ENCODE data around the gene BNC2.
"Not testable (repeated sequence)": the region's sequence is repeated elsewhere in the genome, so short reads cannot be mapped to it uniquely, and the experiment has no call there.

The BNC2 gene

DNA sequence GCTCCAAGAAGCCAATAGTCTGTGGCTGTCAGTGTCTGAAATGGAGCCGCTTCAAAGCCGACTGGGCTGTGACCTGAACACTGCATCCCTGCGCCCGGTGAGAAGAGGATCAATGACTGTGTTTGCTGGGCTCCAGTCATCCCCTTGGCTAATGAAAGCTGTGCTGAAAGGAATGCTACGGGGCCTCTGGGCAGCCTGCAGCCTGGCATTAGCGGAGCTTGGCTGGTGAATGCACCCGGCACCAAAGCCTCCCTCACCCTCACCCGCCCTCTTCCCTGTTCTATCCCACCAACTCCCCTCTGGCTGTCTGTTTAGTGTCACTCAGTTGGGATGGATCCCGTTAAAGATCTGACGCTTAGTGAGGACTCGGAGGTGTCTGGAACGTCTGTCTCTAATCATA is 355.3 kb downstream of the BNC2 start:
- no peak for DNase-seq (ENCODE audit: low read depth in 4 of 4, low spot score in 1 of 4)

DNA sequence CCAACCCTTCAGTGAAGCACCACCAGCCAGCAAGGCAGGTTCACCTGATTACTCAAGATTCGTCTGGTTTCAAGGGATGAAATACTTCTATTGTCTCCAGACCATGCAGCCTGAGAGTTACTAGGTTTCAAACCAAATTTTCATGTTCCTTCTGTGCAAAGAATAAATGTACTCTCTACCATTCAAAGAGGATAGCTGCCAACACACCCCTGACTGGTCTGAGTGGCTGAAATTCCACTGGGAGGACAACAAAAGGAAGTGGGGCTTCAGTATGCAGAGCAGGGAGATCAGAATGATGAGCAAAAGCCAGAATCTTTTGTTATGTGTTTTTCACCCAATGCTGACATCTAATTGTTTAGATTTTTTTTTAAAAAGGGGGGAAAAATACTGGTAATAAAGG is 356.3 kb downstream of the BNC2 start:
- DNase-seq (ENCODE audit: low read depth in 4 of 4, low spot score in 1 of 4): no peak

DNA sequence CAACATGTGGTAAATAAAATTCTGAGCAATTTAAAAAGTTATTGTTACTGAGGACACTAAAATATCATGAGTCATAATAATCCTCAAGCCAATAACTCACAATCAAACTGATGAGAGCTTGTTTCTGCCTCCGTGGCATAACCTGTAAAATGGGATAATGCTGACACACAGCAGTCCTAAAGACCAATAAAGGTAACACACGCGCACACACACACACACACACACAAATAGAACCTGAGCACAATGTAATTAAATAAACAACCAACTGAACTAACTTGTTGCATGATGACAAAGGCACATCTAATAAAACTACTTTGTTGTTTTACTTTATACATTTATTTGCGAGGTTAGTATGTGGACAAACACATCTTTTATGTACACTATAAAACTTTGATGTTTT is 358.2 kb downstream of the BNC2 start:
- no peak for DNase-seq (ENCODE audit: low read depth in 4 of 4, low spot score in 1 of 4)

DNA sequence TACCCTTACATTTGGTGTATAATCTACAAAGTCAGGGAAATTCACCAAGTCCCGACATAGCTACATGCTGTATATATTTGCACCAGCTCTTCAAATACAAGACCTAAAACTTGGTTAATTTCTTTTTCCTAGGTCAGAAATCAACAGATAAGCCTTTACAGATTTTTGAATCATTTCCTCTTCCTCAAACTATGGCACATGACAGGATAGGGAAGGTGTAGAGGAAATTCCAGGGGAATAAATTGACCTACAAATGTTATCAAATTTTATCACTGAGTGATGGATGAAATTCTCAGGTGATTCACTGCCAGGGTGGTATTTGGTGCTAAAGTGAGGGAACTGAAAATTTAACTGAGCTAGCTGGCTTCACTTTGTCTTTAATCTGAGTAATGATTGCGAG is 360.0 kb downstream of the BNC2 start:
- DNase-seq (ENCODE audit: low read depth in 4 of 4, low spot score in 1 of 4): no peak

DNA sequence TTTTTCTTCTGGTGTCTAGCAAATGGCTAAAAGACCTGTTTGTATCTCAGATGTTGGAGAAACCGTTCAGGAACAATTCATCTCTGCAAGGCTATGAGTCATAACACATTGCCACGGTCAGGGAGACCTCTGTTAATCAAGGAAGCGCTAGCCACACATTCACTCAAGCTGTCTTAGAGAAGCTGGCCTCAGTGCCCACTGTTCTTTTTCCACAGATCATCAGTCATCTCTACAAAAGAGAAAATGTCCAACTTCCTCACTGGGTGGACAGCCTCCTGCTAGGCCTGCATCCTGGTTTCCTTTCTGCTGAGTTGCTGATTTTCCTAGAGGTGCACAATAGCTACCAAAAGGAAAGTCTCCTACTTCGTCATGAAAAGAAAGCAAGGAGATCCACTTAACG is 360.5 kb downstream of the BNC2 start:
- DNase-seq (ENCODE audit: low read depth in 4 of 4, low spot score in 1 of 4): no peak

DNA sequence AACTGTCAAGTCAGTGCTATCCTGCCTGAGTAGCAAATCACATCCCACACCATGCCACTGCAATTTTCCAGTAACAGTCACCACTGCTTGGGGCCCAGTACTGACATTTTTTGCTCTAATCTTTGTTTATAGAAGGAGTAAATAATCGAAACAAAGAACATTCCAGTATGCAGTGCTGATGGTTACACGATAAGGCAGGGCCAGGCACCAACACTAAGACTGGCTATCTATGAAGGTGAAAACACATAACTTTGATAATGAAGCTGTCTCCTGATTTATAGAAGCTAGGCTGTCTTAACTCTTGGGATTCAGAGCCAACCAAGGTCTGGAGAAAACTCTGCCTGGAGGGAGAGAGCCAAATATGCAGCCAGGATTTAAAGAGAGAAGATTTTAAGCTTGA is 365.3 kb downstream of the BNC2 start:
- DNase-seq (ENCODE audit: low read depth in 4 of 4, low spot score in 1 of 4): no peak

DNA sequence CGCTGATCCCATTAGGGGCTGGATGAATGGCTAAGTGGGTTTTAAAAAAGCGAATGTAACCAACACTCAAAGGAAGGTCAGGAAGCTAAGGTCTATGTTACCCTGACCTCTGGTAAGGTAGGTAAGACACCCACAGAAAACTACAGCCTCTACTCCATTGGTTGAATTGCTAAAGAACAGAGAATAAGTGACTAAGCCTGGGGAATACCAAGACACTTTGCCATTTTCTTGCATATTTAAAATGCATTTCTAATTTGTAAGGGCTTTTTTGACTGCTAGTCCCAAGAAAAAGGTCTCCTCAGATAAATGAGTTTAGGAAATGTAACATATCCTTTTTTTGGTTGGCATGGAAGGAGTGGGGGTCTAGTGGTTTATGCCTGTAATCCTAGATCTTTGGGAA is 368.7 kb downstream of the BNC2 start:
- DNase-seq (ENCODE audit: low read depth in 4 of 4, low spot score in 1 of 4): no peak

DNA sequence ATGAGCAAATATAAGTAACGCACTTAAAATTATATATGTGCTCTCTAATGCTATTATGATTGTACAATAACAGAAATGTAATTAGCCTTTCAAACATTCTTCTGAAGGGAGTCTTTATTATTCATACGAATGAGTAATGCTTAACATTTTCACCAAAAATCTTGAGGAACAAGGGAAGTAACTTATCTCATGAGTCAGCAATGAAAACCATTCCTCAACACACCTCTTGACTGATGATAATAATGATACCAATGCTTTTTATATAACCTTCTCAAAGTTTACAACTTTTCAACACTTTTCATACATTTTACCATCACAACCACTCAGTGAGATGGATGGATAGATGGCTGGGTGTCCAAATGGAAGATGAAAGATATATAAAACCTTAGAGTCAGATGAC is 369.3 kb downstream of the BNC2 start:
- no peak for DNase-seq (ENCODE audit: low read depth in 4 of 4, low spot score in 1 of 4)

DNA sequence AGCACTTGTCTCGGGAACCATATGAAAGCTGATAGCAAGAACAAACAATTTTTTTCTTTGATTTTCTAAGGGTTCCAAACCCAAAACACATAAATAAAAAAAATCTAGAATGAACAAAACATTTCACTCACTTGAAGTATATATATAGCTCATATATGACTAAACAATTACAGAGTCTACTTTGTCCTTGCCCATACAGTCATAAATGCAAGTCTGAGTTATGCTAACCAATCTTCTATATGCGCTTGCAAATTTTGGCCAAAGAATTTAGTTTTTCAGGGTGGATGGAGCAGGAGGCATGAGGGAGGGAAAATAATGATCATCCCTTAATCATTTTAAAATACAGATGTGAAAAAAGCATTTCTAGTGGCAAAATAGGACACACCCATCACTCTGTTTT is 370.1 kb downstream of the BNC2 start:
- no peak for DNase-seq (ENCODE audit: low read depth in 4 of 4, low spot score in 1 of 4)

DNA sequence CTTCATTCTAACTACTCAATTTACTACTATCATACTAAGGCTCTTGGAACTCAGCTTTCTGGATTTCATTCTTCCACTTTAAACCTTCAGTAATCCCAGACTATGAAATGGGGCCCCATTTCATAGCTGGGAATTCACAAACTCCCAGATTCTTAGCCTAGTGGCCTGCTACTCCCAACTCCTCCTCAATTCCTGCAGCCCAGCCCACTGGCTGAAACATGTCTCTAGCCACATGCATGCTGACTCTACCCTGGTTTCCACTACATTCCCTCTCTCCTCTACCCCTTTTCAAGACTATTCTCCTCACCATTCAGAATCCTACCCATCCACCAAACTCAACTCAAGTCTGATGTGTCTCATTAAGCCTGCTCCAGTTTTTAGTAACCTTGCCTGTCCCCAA is 370.6 kb downstream of the BNC2 start:
- DNase-seq (ENCODE audit: low read depth in 4 of 4, low spot score in 1 of 4): no peak

DNA sequence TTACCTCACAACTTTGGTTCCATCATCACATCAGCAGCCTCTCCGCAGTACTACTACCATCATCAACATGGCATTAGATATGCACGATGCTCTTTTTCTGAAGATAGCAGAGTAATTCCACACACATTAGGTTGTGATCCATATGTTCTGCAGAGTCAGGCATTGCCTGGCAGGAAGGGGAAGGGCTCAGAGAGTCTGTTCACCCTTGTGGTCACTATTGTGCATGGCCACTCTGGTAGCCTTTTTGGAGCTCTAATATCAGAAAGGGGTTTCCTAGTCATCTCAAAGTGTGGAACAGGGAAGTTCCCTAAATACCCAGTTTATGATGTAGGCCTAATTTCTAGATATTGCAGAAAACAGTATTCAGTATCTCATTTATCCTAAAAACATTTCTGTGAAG is 373.6 kb downstream of the BNC2 start:
- no peak for DNase-seq (ENCODE audit: low read depth in 4 of 4, low spot score in 1 of 4)

DNA sequence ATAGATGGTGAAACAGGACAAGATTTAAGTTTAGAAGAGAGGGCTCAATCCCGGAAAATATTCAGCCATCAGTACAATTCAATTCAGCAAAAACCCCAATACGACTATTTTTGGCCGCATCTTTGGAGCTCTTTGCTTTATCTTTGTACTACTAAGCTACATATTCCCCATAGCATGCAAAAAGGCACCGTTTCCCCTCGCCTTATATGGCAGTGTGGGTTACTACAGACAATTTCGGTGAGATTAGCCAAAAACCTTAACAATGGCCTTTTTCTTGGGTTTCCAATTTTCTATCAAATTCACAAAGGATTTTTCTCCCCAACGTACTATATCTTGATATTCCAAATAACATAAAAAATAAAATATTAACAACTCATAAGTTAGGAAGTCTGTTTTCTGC is 382.6 kb downstream of the BNC2 start:
- DNase-seq (ENCODE audit: low read depth in 4 of 4, low spot score in 1 of 4): no peak

DNA sequence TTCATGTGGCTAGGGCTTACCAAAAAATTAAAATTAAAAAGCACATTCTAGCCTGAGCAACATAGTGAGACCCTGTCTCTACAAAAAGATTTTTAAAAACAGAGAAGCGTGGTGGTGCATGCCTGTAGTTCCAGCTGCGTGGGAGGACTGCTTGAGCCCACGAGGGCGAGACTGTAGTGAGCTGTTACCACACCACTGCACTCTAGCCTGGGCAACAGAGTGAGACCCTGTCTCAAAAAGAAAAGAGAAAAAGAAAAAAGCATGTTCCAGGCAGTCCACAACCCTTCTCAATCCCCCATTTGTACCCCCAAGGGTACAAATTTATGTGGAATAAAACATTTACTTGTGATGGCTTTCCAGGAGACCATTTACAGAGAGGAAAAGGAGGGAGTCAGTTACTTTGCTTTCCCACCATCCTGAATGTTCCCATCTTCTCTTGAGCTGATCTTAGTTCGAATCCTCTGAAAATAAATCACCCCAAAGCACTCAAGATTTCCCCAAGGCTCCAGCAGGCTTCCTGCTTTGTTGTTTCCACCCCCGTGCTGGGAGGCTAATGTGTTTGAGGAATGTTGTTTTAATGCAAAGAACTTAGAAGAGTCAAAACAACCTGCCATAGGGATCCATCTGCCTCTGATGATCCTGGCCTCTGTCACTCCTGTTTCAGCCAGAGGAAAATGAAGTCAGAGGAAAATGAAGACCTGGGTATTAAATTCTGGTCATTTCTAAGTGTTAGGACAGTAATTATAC is 384.7 kb downstream of the BNC2 start:
- no peak for DNase-seq (ENCODE audit: low read depth in 4 of 4, low spot score in 1 of 4)

DNA sequence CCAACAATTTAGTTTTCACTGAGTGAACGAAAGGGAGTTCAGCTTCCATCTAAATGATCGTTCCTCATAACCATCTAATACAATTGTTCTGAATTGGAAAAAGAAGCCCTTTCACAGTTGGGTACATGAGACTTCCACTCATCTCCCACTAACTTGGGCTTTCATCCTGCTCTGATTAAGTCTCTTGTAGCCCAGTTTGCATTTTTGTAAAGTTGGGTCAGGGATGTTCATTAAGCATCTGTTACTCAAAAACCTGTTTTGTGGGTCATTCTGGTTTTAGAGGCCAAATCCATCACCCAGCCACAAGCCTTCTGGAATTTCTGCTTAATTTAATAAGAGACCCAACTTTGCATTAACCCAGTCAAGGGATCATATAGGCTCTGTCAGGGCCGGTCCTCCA is 385.3 kb downstream of the BNC2 start:
- DNase-seq (ENCODE audit: low read depth in 4 of 4, low spot score in 1 of 4): no peak

DNA sequence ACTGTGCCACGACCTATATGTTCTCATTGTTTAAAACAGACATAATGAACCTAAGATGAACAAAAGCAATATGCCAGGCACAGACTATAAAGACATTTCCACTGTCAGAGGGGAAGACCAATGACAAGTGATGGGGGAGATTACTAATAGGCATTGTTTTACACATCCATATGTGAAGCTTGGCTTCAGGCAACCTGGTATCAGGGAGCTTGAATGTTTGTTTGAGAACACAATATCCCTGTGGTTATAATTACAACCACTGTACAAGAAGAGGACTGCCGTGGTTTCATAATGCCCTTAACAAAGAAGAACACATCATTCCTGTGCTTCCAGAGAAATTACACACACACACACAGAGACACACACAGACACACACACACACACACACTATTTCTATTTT is 385.7 kb downstream of the BNC2 start:
- DNase-seq (ENCODE audit: low read depth in 4 of 4, low spot score in 1 of 4): no peak

DNA sequence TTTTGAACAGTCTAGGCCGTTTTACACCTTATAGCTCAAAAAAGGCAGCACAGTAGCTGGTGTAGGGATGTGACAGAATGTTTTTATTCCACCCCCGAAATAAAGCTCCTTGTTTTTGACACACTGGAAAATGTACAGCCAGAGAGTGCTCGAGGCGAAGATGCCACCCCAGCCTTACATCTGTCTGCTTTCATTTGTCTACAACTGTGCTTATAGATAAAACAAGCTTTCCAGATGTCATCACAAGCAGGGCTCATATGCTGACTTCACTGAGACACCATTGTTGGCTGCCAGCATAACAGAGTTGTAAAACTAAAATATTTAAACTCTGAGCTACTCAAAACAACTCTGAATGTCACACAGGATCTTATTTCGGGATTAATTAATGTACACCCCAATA is 386.3 kb downstream of the BNC2 start:
- no peak for DNase-seq (ENCODE audit: low read depth in 4 of 4, low spot score in 1 of 4)

DNA sequence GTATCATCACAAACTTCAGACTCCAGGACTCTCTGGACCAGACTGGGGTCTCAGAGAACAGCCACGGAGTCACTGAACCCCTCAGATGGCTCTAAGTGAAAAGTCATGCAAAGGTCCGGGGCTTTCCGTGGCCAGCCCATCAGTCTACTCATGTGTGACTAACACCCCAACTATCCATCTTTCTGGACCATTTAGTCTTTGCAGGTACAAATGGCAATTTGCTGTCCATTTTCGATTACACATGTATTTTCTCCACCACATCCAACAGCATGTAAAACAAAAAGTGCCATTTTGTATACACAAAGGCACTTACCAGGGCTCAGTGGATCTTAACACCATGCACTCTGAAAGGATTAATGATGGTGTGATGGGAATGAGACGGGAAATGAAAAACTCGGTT is 387.7 kb downstream of the BNC2 start:
- DNase-seq (ENCODE audit: low read depth in 4 of 4, low spot score in 1 of 4): no peak

DNA sequence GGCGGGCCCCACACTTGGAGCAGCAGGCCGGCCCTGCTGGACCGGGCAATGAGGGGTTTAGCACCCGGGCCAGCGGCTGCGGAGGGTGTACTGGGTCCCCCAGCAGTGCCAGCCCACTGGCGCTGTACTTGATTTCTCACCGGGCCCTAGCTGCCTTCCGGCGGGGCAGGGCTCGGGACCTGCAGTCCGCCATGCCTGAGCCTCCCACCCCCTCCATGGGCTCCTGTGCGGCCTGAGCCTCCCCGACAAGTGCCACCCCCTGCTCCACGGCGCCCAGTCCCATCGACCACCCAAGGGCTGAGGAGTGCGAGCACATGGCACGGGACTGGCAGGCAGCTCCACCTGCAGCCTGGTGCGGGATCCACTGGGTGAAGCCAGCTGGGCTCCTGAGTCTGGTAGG is 389.9 kb downstream of the BNC2 start:
- not testable (repeated sequence) for DNase-seq (ENCODE audit: low read depth in 4 of 4, low spot score in 1 of 4)

DNA sequence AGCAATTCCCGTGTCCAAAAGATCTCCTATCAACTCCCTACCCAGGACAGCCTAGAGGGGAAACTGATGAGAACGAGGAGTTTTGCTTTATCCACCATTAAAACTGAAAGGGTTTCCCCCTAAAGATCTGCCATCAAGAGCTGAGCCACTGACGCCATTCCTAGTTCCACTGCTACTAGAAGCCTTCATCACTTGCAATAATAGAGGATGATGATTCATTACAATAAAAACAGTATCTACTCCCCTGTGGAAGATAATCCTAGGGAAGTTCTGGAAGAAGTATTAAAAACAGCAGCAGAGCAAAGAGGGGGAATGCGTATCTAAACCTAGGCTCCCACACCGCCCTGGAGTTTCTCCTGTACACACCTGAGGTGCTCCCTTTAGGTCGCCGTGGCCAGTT is 394.5 kb downstream of the BNC2 start:
- no peak for DNase-seq (ENCODE audit: low read depth in 4 of 4, low spot score in 1 of 4)

DNA sequence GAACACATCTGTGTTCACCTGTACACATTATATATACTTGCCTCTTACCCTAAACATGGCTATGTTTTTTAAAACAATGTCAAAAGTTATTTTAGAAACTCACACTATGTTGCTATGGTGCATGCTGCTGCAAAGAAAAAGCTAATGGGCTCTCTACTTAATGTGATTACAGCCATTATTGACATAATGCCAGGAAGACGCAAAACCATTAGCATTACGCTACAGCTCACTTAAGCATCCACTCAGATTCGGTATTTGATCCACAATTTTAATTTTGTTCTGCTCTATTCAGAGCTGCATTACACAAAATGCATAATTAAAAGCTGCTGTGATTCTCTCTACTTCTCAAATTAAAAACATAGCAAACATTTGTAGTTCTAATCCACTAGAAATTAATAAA is 395.2 kb downstream of the BNC2 start:
- DNase-seq (ENCODE audit: low read depth in 4 of 4, low spot score in 1 of 4): no peak

DNA sequence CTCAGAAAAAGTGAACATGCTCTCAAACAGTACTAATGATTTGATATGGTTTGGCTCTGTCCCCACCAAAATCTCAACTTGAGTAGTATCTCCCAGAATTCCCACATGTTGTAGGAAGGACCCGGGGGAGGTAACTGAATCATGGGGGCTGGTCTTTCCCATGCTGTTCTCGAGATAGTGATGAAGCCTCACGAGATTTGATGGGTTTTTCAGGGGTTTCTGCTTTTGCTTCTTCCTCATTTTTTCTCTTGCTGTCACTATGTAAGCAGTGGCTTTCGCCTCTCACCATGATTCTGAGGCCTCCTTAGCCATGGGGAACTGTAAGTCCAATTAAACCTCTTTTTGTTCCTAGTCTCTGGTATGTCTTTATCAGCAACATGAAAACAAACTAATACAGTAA is 401.3 kb downstream of the BNC2 start:
- DNase-seq (ENCODE audit: low read depth in 4 of 4, low spot score in 1 of 4): no peak

DNA sequence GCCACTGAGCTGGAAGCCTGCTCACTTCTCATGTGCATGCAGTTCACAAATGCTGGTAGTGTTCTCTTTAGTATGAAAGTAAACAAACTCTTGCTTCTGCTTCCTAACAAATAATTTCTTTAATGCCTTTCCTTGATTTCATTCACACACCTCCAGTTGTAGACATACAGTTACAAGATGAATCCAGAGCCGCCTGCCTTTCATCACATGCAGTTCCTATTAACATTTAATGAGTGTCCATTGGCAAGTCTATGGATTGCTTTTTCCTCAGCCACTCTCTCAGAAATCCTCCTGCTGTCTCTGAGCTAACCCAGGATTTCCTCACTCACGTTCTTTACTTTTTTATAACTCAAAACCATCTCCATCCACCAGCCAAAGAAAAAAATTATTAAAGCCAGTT is 408.6 kb downstream of the BNC2 start:
- DNase-seq (ENCODE audit: low read depth in 4 of 4, low spot score in 1 of 4): no peak

DNA sequence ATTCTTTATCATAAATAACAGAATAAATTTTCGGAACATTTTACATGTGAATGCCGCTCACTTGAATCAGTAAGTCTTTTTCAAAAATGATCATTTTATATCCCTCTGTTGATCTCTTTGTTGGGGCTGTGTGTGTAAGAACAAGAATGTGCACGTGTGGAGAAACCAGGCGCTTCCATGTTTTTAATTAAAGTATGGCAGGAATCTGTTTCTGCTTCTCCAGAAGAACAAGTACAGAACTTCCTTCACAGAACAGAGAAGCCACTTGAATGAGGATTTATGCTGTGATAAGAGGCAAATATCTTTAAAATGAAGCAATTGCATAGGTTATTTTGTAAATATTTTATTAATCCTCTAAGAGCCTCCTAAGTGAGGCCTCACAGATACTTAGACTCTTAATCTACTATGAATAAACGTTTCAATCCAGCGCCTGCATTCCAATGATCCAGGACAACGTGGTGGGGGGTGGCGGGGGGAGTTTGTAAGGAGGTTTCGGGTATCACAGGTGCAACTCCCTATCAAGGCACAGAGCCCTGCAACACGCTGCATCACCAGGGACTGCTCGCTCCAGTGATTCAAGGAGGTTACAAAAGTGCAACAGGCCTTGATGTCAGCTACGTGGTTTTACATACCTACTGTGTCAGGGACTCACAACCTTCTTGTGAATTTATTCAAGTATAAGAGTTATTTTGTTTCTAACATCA is 409.2 kb downstream of the BNC2 start:
- no peak for DNase-seq (ENCODE audit: low read depth in 4 of 4, low spot score in 1 of 4)
